GM18951 (cell line): Measurements from ENCODE around the gene HHEX.

ENCODE experiments used
- POLR2A ChIP-seq: IDR thresholded peaks from 4 replicates; pipeline ENCODE4 v1.6.1; 2011; ENCODE audit warnings: mild to moderate bottlenecking; ENCODE audit not compliant: insufficient read length, insufficient read depth; ENCODE audit errors: extremely low read depth
- in situ Hi-C: fragments of 300-500 bp; cut with MboI; formaldehyde crosslinking; loops from one replicate; pipeline ENCODE4 v1.12.0; 2022; ENCODE audit warnings: low sequenced_read_pairs, mixed read lengths, inconsistent platforms; ENCODE audit not compliant: unreplicated experiment

The HHEX gene

GRCh38 chr10:92688573-92688926, 1.2 kb upstream of the HHEX start:
- no peak for TF ChIP-seq POLR2A
- in situ Hi-C loops: no loop called here

- in situ Hi-C loops: no loop called here
These were observed 660 bp upstream of the HHEX start for GRCh38 chr10:92688927-92689662.

GRCh38 chr10:92690211-92690914, 608 bp downstream of the HHEX start:
- no peak for TF ChIP-seq POLR2A
- in situ Hi-C loops: no loop called here

More at GRCh38 chr10:92688927-92689662, 660 bp upstream of the HHEX start:
- TF ChIP-seq POLR2A: no peak

- TF ChIP-seq POLR2A: no peak
- in situ Hi-C loops: no loop called here
These were observed 1.3 kb downstream of the HHEX start for GRCh38 chr10:92690915-92691590.

GRCh38 chr10:92691591-92692079, 1.9 kb downstream of the HHEX start:
- in situ Hi-C loops: no loop called here
- no peak for TF ChIP-seq POLR2A

GRCh38 chr10:92692080-92692671, 2.4 kb downstream of the HHEX start:
- TF ChIP-seq POLR2A: no peak
- in situ Hi-C loops: no loop called here

GRCh38 chr10:92692697-92693533, 3.2 kb downstream of the HHEX start:
- in situ Hi-C loops: no loop called here
- TF ChIP-seq POLR2A: no peak

GRCh38 chr10:92693534-92693893, 3.8 kb downstream of the HHEX start:
- in situ Hi-C loops: no loop called here

GRCh38 chr10:92695679-92696605, 6.2 kb downstream of the HHEX start:
- in situ Hi-C loops: no loop called here
- TF ChIP-seq POLR2A: no peak

More at GRCh38 chr10:92693534-92693893, 3.8 kb downstream of the HHEX start:
- no peak for TF ChIP-seq POLR2A

- in situ Hi-C loops: no loop called here
- no peak for TF ChIP-seq POLR2A
These were observed 7.0 kb downstream of the HHEX start for GRCh38 chr10:92696606-92697383.
